ENCODE data around the gene ARHGEF11. TPM values are rescaled to one million over a fixed set of nuclear protein-coding genes. Genes with fewer than 3 reads are reported as not detected.

The ARHGEF11 gene
- total RNA-seq, 1 donor from 2014 or later = 29.1 TPM

- Histone ChIP-seq H3K36me3 (no peaks in the 10 kb centered on the region), H3K4me1 (peaks cover 30% of the 10 kb centered on the region), H3K27me3 (ENCODE audit: low read depth) (peaks cover 53% of the 10 kb centered on the region), H3K4me3 (no peak overlapping the region), H3K27ac (replicated peaks) (no peak overlapping the region), H3K9me3 (replicated peaks) (no peaks in the 10 kb centered on the region)
- TF ChIP-seq, protein P1, sequence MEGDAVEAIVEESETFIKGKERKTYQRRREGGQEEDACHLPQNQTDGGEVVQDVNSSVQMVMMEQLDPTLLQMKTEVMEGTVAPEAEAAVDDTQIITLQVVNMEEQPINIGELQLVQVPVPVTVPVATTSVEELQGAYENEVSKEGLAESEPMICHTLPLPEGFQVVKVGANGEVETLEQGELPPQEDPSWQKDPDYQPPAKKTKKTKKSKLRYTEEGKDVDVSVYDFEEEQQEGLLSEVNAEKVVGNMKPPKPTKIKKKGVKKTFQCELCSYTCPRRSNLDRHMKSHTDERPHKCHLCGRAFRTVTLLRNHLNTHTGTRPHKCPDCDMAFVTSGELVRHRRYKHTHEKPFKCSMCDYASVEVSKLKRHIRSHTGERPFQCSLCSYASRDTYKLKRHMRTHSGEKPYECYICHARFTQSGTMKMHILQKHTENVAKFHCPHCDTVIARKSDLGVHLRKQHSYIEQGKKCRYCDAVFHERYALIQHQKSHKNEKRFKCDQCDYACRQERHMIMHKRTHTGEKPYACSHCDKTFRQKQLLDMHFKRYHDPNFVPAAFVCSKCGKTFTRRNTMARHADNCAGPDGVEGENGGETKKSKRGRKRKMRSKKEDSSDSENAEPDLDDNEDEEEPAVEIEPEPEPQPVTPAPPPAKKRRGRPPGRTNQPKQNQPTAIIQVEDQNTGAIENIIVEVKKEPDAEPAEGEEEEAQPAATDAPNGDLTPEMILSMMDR (IDR thresholded peaks at IDR 0.05; ENCODE audit: borderline replicate concordance) = peak; percentile 93
- intact Hi-C loops (cut with micrococcal nuclease) = no loop called here
- peak; percentile 81 for DNase-seq
Measured at GRCh38 chr1:156889802-156890580, 155.6 kb downstream of the ARHGEF11 start.

- H3K4me1 ChIP-seq = peaks cover 7% of the 10 kb centered on the region
- intact Hi-C loops (cut with micrococcal nuclease) = no loop called here
- TF ChIP-seq, protein P1 (IDR thresholded peaks at IDR 0.05; ENCODE audit: borderline replicate concordance) = no peak
- H3K27me3 ChIP-seq (ENCODE audit: low read depth) = peaks cover 50% of the 10 kb centered on the region
- no peaks in the 10 kb centered on the region for H3K9me3 ChIP-seq (replicated peaks)
- no peak overlapping the region for H3K27ac ChIP-seq (replicated peaks)
- DNase-seq = no peak
- no peaks in the 10 kb centered on the region for H3K36me3 ChIP-seq
- H3K4me3 ChIP-seq = no peak overlapping the region
Measured at GRCh38 chr1:156887734-156888133, 157.8 kb downstream of the ARHGEF11 start.

GRCh38 chr1:156887317-156887716, 158.2 kb downstream of the ARHGEF11 start:
- DNase-seq = no peak
- H3K27me3 ChIP-seq (ENCODE audit: low read depth) = peaks cover 52% of the 10 kb centered on the region
- no peak overlapping the region for H3K4me3 ChIP-seq
- TF ChIP-seq, protein P1 (IDR thresholded peaks at IDR 0.05; ENCODE audit: borderline replicate concordance) = no peak
- H3K9me3 ChIP-seq (replicated peaks) = no peaks in the 10 kb centered on the region
- intact Hi-C loops (cut with micrococcal nuclease) = no loop called here
- H3K27ac ChIP-seq (replicated peaks) = no peak overlapping the region
- no peaks in the 10 kb centered on the region for H3K36me3 ChIP-seq
- peaks cover 3% of the 10 kb centered on the region for H3K4me1 ChIP-seq

DNA sequence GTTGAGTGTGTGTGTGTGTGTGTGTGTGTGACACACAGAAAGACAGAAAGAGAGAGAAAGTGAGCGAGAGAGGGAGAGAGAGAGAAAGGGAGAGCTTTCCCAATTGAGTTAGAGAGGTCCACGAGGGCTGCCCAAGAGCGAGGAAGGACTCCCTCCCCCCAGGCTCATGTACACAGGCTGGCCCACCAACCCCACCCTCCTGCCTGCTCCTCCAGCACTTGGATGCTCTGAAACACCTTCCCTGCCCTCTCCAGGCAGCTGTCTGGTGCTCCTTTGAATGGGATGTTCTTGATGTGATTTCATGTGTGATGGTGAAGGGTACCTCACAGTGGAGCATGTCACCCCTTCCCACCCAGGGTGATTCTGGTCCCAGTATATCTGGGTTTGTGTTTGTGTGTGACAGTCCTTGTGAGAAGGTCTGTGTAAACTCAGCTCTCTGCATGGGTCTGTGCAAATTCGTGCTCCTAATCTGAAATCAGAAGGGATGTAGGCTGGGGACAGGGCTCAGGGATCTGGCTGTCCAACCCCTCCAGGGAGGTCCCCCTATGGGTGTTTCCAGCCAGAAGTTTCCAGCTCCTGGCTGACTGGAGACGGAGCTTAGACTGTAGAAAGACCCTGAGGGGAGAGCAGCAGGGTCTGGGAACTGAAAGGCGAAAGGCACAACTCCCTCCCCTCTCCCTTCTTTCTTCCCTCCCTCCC, 158.8 kb downstream of the ARHGEF11 start:
- H3K27me3 ChIP-seq (ENCODE audit: low read depth) = peaks cover 58% of the 10 kb centered on the region
- DNase-seq = no peak
- intact Hi-C loops (cut with micrococcal nuclease) = no loop called here

DNA sequence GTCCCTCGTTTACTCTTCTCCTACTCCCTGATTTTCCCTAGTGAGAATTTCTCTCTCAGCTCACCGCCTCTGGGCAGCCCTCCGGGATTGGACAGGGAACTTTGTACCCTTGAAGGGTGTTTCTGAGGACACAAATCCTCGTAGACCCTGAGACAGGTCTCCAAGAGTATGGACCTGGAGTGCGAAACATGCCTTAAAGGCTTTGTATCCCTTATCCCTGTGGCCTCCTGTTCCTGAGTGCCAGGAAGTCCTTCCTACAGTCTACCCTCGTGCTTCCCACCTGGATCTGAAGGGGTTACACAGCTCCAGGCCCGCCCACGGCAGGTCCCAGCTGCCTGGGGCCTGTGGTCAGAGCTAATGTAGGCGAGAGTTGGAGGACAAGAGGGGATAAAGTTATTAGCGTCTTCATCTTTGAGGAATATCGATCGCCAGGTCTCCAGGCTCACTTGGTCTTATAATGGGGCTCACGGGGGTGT, 159.6 kb downstream of the ARHGEF11 start:
- DNase-seq = no peak
- TF ChIP-seq, protein P1 (IDR thresholded peaks at IDR 0.05; ENCODE audit: borderline replicate concordance) = no peak
- Histone ChIP-seq H3K4me3 (no peak overlapping the region), H3K36me3 (no peaks in the 10 kb centered on the region), H3K27ac (replicated peaks) (no peak overlapping the region), H3K27me3 (ENCODE audit: low read depth) (peaks cover 66% of the 10 kb centered on the region), H3K4me1 (no peaks in the 10 kb centered on the region), H3K9me3 (replicated peaks) (no peaks in the 10 kb centered on the region)
- intact Hi-C loops (cut with micrococcal nuclease) = no loop called here

More for the DNA sequence above, 158.8 kb downstream of the ARHGEF11 start:
- H3K36me3 ChIP-seq = no peaks in the 10 kb centered on the region
- TF ChIP-seq, protein P1 (IDR thresholded peaks at IDR 0.05; ENCODE audit: borderline replicate concordance) = no peak
- no peak overlapping the region for H3K4me3 ChIP-seq
- no peaks in the 10 kb centered on the region for H3K9me3 ChIP-seq (replicated peaks)
- H3K4me1 ChIP-seq = no peaks in the 10 kb centered on the region
- H3K27ac ChIP-seq (replicated peaks) = no peak overlapping the region
